ENCODE data around the gene OTUD7B. TPM values are rescaled to one million over a fixed set of nuclear protein-coding genes. Genes with fewer than 3 reads are reported as not detected.

Gene OTUD7B
- total RNA-seq, 1 experiment from 2014 or later: 13.3 TPM

GRCh38 chr1:149987297-149987595 is 23.3 kb downstream of the OTUD7B start:
- Histone ChIP-seq H3K9me3 (replicated peaks) (no peaks in the 10 kb centered on the region), H3K36me3 (no peaks in the 10 kb centered on the region), H3K4me1 (peaks cover 12% of the 10 kb centered on the region), H3K27ac (0 out of 2 replicates have a peak overlapping the region, but pooled peaks have one; percentile 5), H3K4me3 (no peak overlapping the region), H3K27me3 (no peaks in the 10 kb centered on the region)
- DNase-seq: no peak

GRCh38 chr1:149986486-149987296 is 23.8 kb downstream of the OTUD7B start:
- Histone ChIP-seq H3K9me3 (replicated peaks) (no peaks in the 10 kb centered on the region), H3K27me3 (no peaks in the 10 kb centered on the region), H3K27ac (0 out of 2 replicates have a peak overlapping the region, but pooled peaks have one; percentile 5), H3K4me3 (no peak overlapping the region), H3K4me1 (peaks cover 12% of the 10 kb centered on the region), H3K36me3 (no peaks in the 10 kb centered on the region)
- DNase-seq: peak in 1 of 2 experiments; percentile 11

- no peaks in the 10 kb centered on the region for H3K4me1 ChIP-seq
These were observed 30.5 kb downstream of the OTUD7B start for GRCh38 chr1:149979972-149980540.

GRCh38 chr1:149979245-149979971 is 31.1 kb downstream of the OTUD7B start:
- Histone ChIP-seq H3K4me1 (no peaks in the 10 kb centered on the region), H3K9me3 (replicated peaks) (no peaks in the 10 kb centered on the region), H3K4me3 (no peak overlapping the region), H3K27ac (no peak overlapping the region), H3K27me3 (no peaks in the 10 kb centered on the region), H3K36me3 (0 out of 2 replicates have a peak, but pooled peaks cover 5% of the 10 kb centered on the region)
- no peak for DNase-seq

More at GRCh38 chr1:149979972-149980540, 30.5 kb downstream of the OTUD7B start:
- Histone ChIP-seq H3K27me3 (no peaks in the 10 kb centered on the region), H3K27ac (no peak overlapping the region), H3K9me3 (replicated peaks) (no peaks in the 10 kb centered on the region), H3K36me3 (0 out of 2 replicates have a peak, but pooled peaks cover 5% of the 10 kb centered on the region), H3K4me3 (no peak overlapping the region)
- DNase-seq: no peak

GRCh38 chr1:149978547-149979023 is 31.9 kb downstream of the OTUD7B start:
- H3K36me3 ChIP-seq: peaks cover 5% of the 10 kb centered on the region; the same call in 1 of the 2 replicates
- H3K27me3 ChIP-seq: no peaks in the 10 kb centered on the region
- no peaks in the 10 kb centered on the region for H3K9me3 ChIP-seq (replicated peaks)
- no peak overlapping the region for H3K27ac ChIP-seq
- H3K4me3 ChIP-seq: no peak overlapping the region
- peak; percentile 7 for DNase-seq
- no peaks in the 10 kb centered on the region for H3K4me1 ChIP-seq

GRCh38 chr1:149977345-149977744 is 33.2 kb downstream of the OTUD7B start:
- no peaks in the 10 kb centered on the region for H3K27me3 ChIP-seq
- H3K27ac ChIP-seq: no peak overlapping the region
- H3K4me1 ChIP-seq: no peaks in the 10 kb centered on the region
- H3K9me3 ChIP-seq (replicated peaks): no peaks in the 10 kb centered on the region
- peaks cover 5% of the 10 kb centered on the region; the same call in 1 of the 2 replicates for H3K36me3 ChIP-seq
- H3K4me3 ChIP-seq: no peak overlapping the region
- no peak for DNase-seq

- Histone ChIP-seq H3K27me3 (no peaks in the 10 kb centered on the region), H3K4me1 (no peaks in the 10 kb centered on the region), H3K4me3 (no peak overlapping the region), H3K27ac (no peak overlapping the region), H3K9me3 (replicated peaks) (no peaks in the 10 kb centered on the region), H3K36me3 (peaks cover 11% of the 10 kb centered on the region; the same call in 1 of the 2 replicates)
- DNase-seq: no peak
These were observed 38.0 kb downstream of the OTUD7B start for GRCh38 chr1:149972547-149972946.

GRCh38 chr1:149967646-149968045 is 42.9 kb downstream of the OTUD7B start:
- Histone ChIP-seq H3K9me3 (replicated peaks) (no peaks in the 10 kb centered on the region), H3K4me3 (no peak overlapping the region), H3K27ac (no peak overlapping the region), H3K36me3 (peaks cover 28% of the 10 kb centered on the region), H3K4me1 (no peaks in the 10 kb centered on the region), H3K27me3 (no peaks in the 10 kb centered on the region)
- no peak for DNase-seq

- no peak for DNase-seq
- Histone ChIP-seq H3K27me3 (no peaks in the 10 kb centered on the region), H3K4me3 (no peak overlapping the region), H3K9me3 (replicated peaks) (no peaks in the 10 kb centered on the region), H3K27ac (no peak overlapping the region), H3K36me3 (peaks cover 28% of the 10 kb centered on the region), H3K4me1 (no peaks in the 10 kb centered on the region)
These were observed 43.5 kb downstream of the OTUD7B start for GRCh38 chr1:149967041-149967440.

GRCh38 chr1:149966405-149966804 is 44.1 kb downstream of the OTUD7B start:
- DNase-seq: no peak
- Histone ChIP-seq H3K4me1 (no peaks in the 10 kb centered on the region), H3K36me3 (peaks cover 32% of the 10 kb centered on the region), H3K4me3 (no peak overlapping the region), H3K27me3 (no peaks in the 10 kb centered on the region), H3K27ac (no peak overlapping the region), H3K9me3 (replicated peaks) (no peaks in the 10 kb centered on the region)

- DNase-seq: no peak
- peaks cover 30% of the 10 kb centered on the region for H3K36me3 ChIP-seq
- H3K27me3 ChIP-seq: no peaks in the 10 kb centered on the region
- no peak overlapping the region for H3K4me3 ChIP-seq
- H3K9me3 ChIP-seq (replicated peaks): no peaks in the 10 kb centered on the region
- H3K4me1 ChIP-seq: no peaks in the 10 kb centered on the region
- no peak overlapping the region for H3K27ac ChIP-seq
These were observed 45.1 kb downstream of the OTUD7B start for GRCh38 chr1:149965440-149965839.

GRCh38 chr1:149963358-149963757 is 47.2 kb downstream of the OTUD7B start:
- H3K4me3 ChIP-seq: no peak overlapping the region
- peaks cover 37% of the 10 kb centered on the region for H3K36me3 ChIP-seq

GRCh38 chr1:149962736-149963135 is 47.8 kb downstream of the OTUD7B start:
- Histone ChIP-seq H3K4me3 (no peak overlapping the region), H3K27ac (no peak overlapping the region), H3K27me3 (no peaks in the 10 kb centered on the region), H3K9me3 (replicated peaks) (no peaks in the 10 kb centered on the region), H3K36me3 (peaks cover 40% of the 10 kb centered on the region), H3K4me1 (no peaks in the 10 kb centered on the region)
- no peak for DNase-seq

More at GRCh38 chr1:149963358-149963757, 47.2 kb downstream of the OTUD7B start:
- no peak overlapping the region for H3K27ac ChIP-seq
- no peaks in the 10 kb centered on the region for H3K9me3 ChIP-seq (replicated peaks)
- H3K4me1 ChIP-seq: no peaks in the 10 kb centered on the region
- no peaks in the 10 kb centered on the region for H3K27me3 ChIP-seq
- no peak for DNase-seq

- Histone ChIP-seq H3K27ac (no peak overlapping the region), H3K9me3 (replicated peaks) (no peaks in the 10 kb centered on the region), H3K27me3 (no peaks in the 10 kb centered on the region), H3K36me3 (peaks cover 45% of the 10 kb centered on the region), H3K4me1 (no peaks in the 10 kb centered on the region), H3K4me3 (no peak overlapping the region)
- DNase-seq: peak; percentile 39 to 71
These were observed 48.4 kb downstream of the OTUD7B start for GRCh38 chr1:149962039-149962647.

Measured in SJCRH30 (cell line).